Sigmoid colon (tissue), 7 donors: ENCODE data around the gene IFIT2. TPM values are rescaled to one million over a fixed set of nuclear protein-coding genes. Genes with fewer than 3 reads are reported as not detected.
A peak's percentile ranks its signal among the peaks of the same experiment; 100 is the strongest.

Experiments used
- DNase-seq: peaks from one replicate; pipeline ENCODE4 v3.0.0-alpha.2; 2019
- H3K27ac ChIP-seq, 4 donors: fragments of 200-600 bp; sonication (generic); one replicate each; pipeline ENCODE4 v1.5.1; 2016 to 2019; ENCODE audit warnings: mild to moderate bottlenecking in 1 of 4
- H3K27me3 ChIP-seq, 3 donors: fragments of 200-600 bp; sonication (generic); one replicate each; pipeline ENCODE4 v1.5.1; 2019; ENCODE audit warnings: mild to moderate bottlenecking in 1 of 3
- H3K36me3 ChIP-seq, 4 donors: fragments of 200-600 bp; sonication (generic); one replicate each; pipeline ENCODE4 v1.5.1; 2016 to 2019
- H3K4me1 ChIP-seq, 4 donors: fragments of 200-600 bp; sonication (generic); one replicate each; pipeline ENCODE4 v1.5.1; 2017 to 2019
- H3K4me3 ChIP-seq, 4 donors: fragments of 200-600 bp; sonication (generic); one replicate each; pipeline ENCODE4 v1.5.1; 2017 to 2019; ENCODE audit warnings: mild to moderate bottlenecking in 2 of 4, moderate library complexity in 1 of 4
- H3K9me3 ChIP-seq, 4 donors: fragments of 200-600 bp in 3 of 4; sonication (generic) in 3 of 4; one replicate each; pipeline versions ENCODE4 v1.5.1 to v1.6.1; 2013 to 2019
- CTCF ChIP-seq, 4 experiments: fragments of 450-650 bp in 3 of 4; fragments of 200-600 bp in 1 of 4; IDR thresholded peaks; one replicate each; pipeline ENCODE4 v1.5.1; 2016 to 2019; ENCODE audit warnings: antibody characterized with exemption in 4 of 4, mild to moderate bottlenecking in 3 of 4, moderate library complexity in 2 of 4
- EP300 ChIP-seq, 4 donors: sonication (generic); formaldehyde crosslinking; IDR thresholded peaks; one replicate each; pipeline ENCODE4 v1.6.1; 2017; ENCODE audit warnings: antibody characterized with exemption in 4 of 4
- POLR2A ChIP-seq, 2 donors: fragments of 450-650 bp; IDR thresholded peaks; one replicate each; pipeline ENCODE4 v1.6.1; 2016; ENCODE audit warnings: antibody characterized with exemption in 2 of 2, mild to moderate bottlenecking in 2 of 2, moderate library complexity in 2 of 2
- POLR2AphosphoS5 ChIP-seq, 4 donors: sonication (generic); formaldehyde crosslinking; IDR thresholded peaks; one replicate each; pipeline ENCODE4 v1.6.1; 2017; ENCODE audit warnings: antibody characterized with exemption in 4 of 4
- WGBS, 2 donors: extraction: QIAGEN DNeasy Blood & Tissue Kit; methylation state at CpG; one replicate each; pipeline ENCODE4 v1.1.7; 2013; 5-methylcytosine and 5-hydroxymethylcytosine counted together
- intact Hi-C: fragments of 100-400 bp; cut with DNase I; formaldehyde crosslinking; loops from one replicate; pipeline ENCODE4 v1.15.1; 2023
- polyA plus RNA-seq, 3 donors: library from polyadenylated mRNA; stranded (reverse); fragments of 200-250 nt; gene quantifications; one replicate each; pipeline ENCODE4 v1.2.3, GENCODE V29; 2013
- total RNA-seq, 4 donors: library from RNA; depleted of rRNA; stranded (reverse); fragments of >200 nt; gene quantifications; one replicate each; pipeline ENCODE4 v1.1.0, GENCODE V29; 2016
- donor health status: healthy with polysubstance abuse.
- donor health status: Bipolar disorder and iron deficiency.
- donor health status: healthy.

The IFIT2 gene
- total and polyA plus RNA-seq, 7 donors = 2.0 to 13.9 (median 3.9) TPM

- no peaks in the 10 kb centered on the region for H3K9me3 ChIP-seq
- no peaks in the 10 kb centered on the region for H3K27me3 ChIP-seq
- WGBS, 2 donors = 91 to 97% methylated on average over 4 of the region's 4 CpGs
- peak overlapping the region in 1 of 4 donors; percentile 58 for H3K27ac ChIP-seq
- intact Hi-C loops = no loop called here
- no peaks in the 10 kb centered on the region for H3K36me3 ChIP-seq
- no peak for DNase-seq
- no peak for TF ChIP-seq EP300 (IDR thresholded peaks at IDR 0.05)
- no peak for TF ChIP-seq POLR2A (IDR thresholded peaks at IDR 0.05)
- no peak for TF ChIP-seq POLR2AphosphoS5 (IDR thresholded peaks at IDR 0.05)
- no peak for TF ChIP-seq CTCF (IDR thresholded peaks at IDR 0.05)
- peaks cover 0 to 8% (median 3%) of the 10 kb centered on the region in 4 donors for H3K4me1 ChIP-seq
- no peak overlapping the region for H3K4me3 ChIP-seq
Measured at GRCh38 chr10:89345367-89346000, 43.6 kb downstream of the IFIT2 start.

GRCh38 chr10:89346405-89347254, 44.8 kb downstream of the IFIT2 start:
- WGBS, 2 donors = 67 to 69% methylated on average over 4 of the region's 4 CpGs
- Histone ChIP-seq H3K27me3 (no peaks in the 10 kb centered on the region), H3K4me1 (peaks cover 0 to 19% (median 15%) of the 10 kb centered on the region in 4 donors), H3K9me3 (no peaks in the 10 kb centered on the region), H3K27ac (peak overlapping the region in 2 of 4 donors; percentile 26 to 58), H3K36me3 (no peaks in the 10 kb centered on the region), H3K4me3 (no peak overlapping the region)
- no peak for DNase-seq
- intact Hi-C loops = no loop called here
- TF ChIP-seq POLR2A (IDR thresholded peaks at IDR 0.05) = no peak
- TF ChIP-seq POLR2AphosphoS5 (IDR thresholded peaks at IDR 0.05) = peak in 1 of 4 donors; percentile 25

- H3K36me3 ChIP-seq = no peaks in the 10 kb centered on the region
- H3K27ac ChIP-seq = peak overlapping the region in 2 of 4 donors; percentile 26 to 58
- H3K4me3 ChIP-seq = no peak overlapping the region
- H3K4me1 ChIP-seq = peaks cover 0 to 27% (median 26%) of the 10 kb centered on the region in 4 donors
- WGBS, 2 donors = 71 to 88% methylated on average over 7 of the region's 7 CpGs
- no peak for DNase-seq
- H3K27me3 ChIP-seq = no peaks in the 10 kb centered on the region
- no peak for TF ChIP-seq POLR2AphosphoS5 (IDR thresholded peaks at IDR 0.05)
- TF ChIP-seq POLR2A (IDR thresholded peaks at IDR 0.05) = no peak
- TF ChIP-seq CTCF (IDR thresholded peaks at IDR 0.05) = no peak
- TF ChIP-seq EP300 (IDR thresholded peaks at IDR 0.05) = no peak
- intact Hi-C loops = no loop called here
- H3K9me3 ChIP-seq = no peaks in the 10 kb centered on the region
Measured at GRCh38 chr10:89347701-89348457, 46.0 kb downstream of the IFIT2 start.

GRCh38 chr10:89348481-89348880, 46.6 kb downstream of the IFIT2 start:
- Histone ChIP-seq H3K4me3 (no peak overlapping the region), H3K4me1 (peaks cover 0 to 27% (median 26%) of the 10 kb centered on the region in 4 donors), H3K27me3 (no peaks in the 10 kb centered on the region), H3K27ac (peak overlapping the region in 2 of 4 donors; percentile 23 to 26), H3K9me3 (no peaks in the 10 kb centered on the region), H3K36me3 (no peaks in the 10 kb centered on the region)
- intact Hi-C loops = no loop called here
- no peak for TF ChIP-seq POLR2AphosphoS5 (IDR thresholded peaks at IDR 0.05)
- TF ChIP-seq EP300 (IDR thresholded peaks at IDR 0.05) = no peak
- no peak for TF ChIP-seq POLR2A (IDR thresholded peaks at IDR 0.05)
- TF ChIP-seq CTCF (IDR thresholded peaks at IDR 0.05) = no peak
- WGBS, 2 donors = 76 to 87% methylated on average over 5 of the region's 5 CpGs
- no peak for DNase-seq
